GM10248 (cell line): ENCODE results near the gene CHKA.

ENCODE experiments used
- CTCF ChIA-PET: fragments of 300-600 bp; sonication (Branson Sonifier 250); formaldehyde crosslinking; extraction: SDS; loops from one replicate; lab custom pipeline; 2021; ENCODE audit warnings: antibody characterized with exemption; lab: Yijun Ruan, JAX
- POLR2A ChIA-PET: fragments of 350-650 bp; sonication (Branson Sonifier 250); formaldehyde crosslinking; extraction: SDS; loops from one replicate; lab custom pipeline; 2020; ENCODE audit warnings: antibody characterized with exemption; lab: Yijun Ruan, JAX
- DNase-seq: peaks from one replicate; pipeline ENCODE4 v3.0.0; 2012; ENCODE audit errors: extremely low spot score
- CTCF ChIP-seq: IDR thresholded peaks from 2 replicates; pipeline ENCODE4 v1.5.1; 2012; ENCODE audit warnings: mild to moderate bottlenecking, low read depth; ENCODE audit errors: extremely low read depth, missing control alignments, control extremely low read depth

Gene CHKA

GRCh38 chr11:68130121-68130520 lies 8.9 kb upstream of the CHKA start:
- POLR2A ChIA-PET: no interaction called here

GRCh38 chr11:68128682-68129327 lies 7.6 kb upstream of the CHKA start:
- no peak for DNase-seq
- TF ChIP-seq CTCF: no peak
- ChIA-PET CTCF (interaction anchor here (1.3 kb wide), 1 partner anchor 80 kb away, joined by 4 read pairs; no protein-coding TSS in a partner anchor), POLR2A (no interaction called here)

More at GRCh38 chr11:68130121-68130520, 8.9 kb upstream of the CHKA start:
- DNase-seq: no peak
- TF ChIP-seq CTCF: no peak
- CTCF ChIA-PET: no interaction called here

- DNase-seq: no peak
- CTCF ChIA-PET: interaction anchor here (1.3 kb wide), 1 partner anchor 81 kb away, joined by 4 read pairs; no protein-coding TSS in a partner anchor
- POLR2A ChIA-PET: no interaction called here
- TF ChIP-seq CTCF: no peak
Measured at GRCh38 chr11:68127714-68128681, 6.8 kb upstream of the CHKA start.

- POLR2A ChIA-PET: no interaction called here
- DNase-seq: no peak
- CTCF ChIA-PET: interaction anchor here (2.1 kb wide), 1 partner anchor 84 kb away, joined by 7 read pairs; no protein-coding TSS in a partner anchor
- TF ChIP-seq CTCF: no peak
Measured at GRCh38 chr11:68125164-68125563, 4.0 kb upstream of the CHKA start.

- no peak for DNase-seq
- ChIA-PET CTCF (no interaction called here), POLR2A (interaction anchor here (0.7 kb wide), 2 partner anchors 42 to 70 kb away, joined by 3 to 4 read pairs; no protein-coding TSS in a partner anchor)
- no peak for TF ChIP-seq CTCF
Measured at GRCh38 chr11:68122936-68123539, 1.9 kb upstream of the CHKA start.
